NCI-H187 treated with DMSO at 0.1 percent for 48 hours (cell line): Measurements from ENCODE around the gene OR4F6.
"Not testable (repeated sequence)": the region's sequence is repeated elsewhere in the genome, so short reads cannot be mapped to it uniquely, and the experiment has no call there.

ENCODE experiments used
- DNase-seq: peaks from one replicate; lab custom pipeline; 2025; lab: John Stamatoyannopoulos, UW

OR4F6 gene

GRCh38 chr15:101803209-101803608 is at the start of gene OR4F6:
OR4F6 (plus strand) TSS chr15:101803509; CDS start chr15:101805720, 2,211 bp downstream.
- DNase-seq: no peak

- DNase-seq: not testable (repeated sequence)
Observed at GRCh38 chr15:101764669-101765339, 38.5 kb upstream of the OR4F6 start.

- not testable (repeated sequence) for DNase-seq
Observed at GRCh38 chr15:101765340-101765671, 38.0 kb upstream of the OR4F6 start.

GRCh38 chr15:101765772-101766456 is 37.4 kb upstream of the OR4F6 start:
- no peak for DNase-seq

GRCh38 chr15:101767083-101767640 is 36.1 kb upstream of the OR4F6 start:
- DNase-seq: not testable (repeated sequence)

GRCh38 chr15:101772921-101773320 is 30.4 kb upstream of the OR4F6 start:
- no peak for DNase-seq

GRCh38 chr15:101773496-101774100 is 29.7 kb upstream of the OR4F6 start:
- DNase-seq: no peak

GRCh38 chr15:101775136-101775535 is 28.2 kb upstream of the OR4F6 start:
- DNase-seq: no peak

- not testable (repeated sequence) for DNase-seq
Observed at GRCh38 chr15:101778576-101778975, 24.7 kb upstream of the OR4F6 start.

GRCh38 chr15:101780225-101780624 is 23.1 kb upstream of the OR4F6 start:
- not testable (repeated sequence) for DNase-seq

- no peak for DNase-seq
Observed at GRCh38 chr15:101781928-101782327, 21.4 kb upstream of the OR4F6 start.

GRCh38 chr15:101784644-101785043 is 18.7 kb upstream of the OR4F6 start:
- no peak for DNase-seq

- DNase-seq: not testable (repeated sequence)
Observed at GRCh38 chr15:101786422-101786821, 16.9 kb upstream of the OR4F6 start.

GRCh38 chr15:101788001-101788400 is 15.3 kb upstream of the OR4F6 start:
- not testable (repeated sequence) for DNase-seq

- not testable (repeated sequence) for DNase-seq
Observed at GRCh38 chr15:101788503-101789269, 14.6 kb upstream of the OR4F6 start.

GRCh38 chr15:101790748-101791147 is 12.6 kb upstream of the OR4F6 start:
- not testable (repeated sequence) for DNase-seq

- not testable (repeated sequence) for DNase-seq
Observed at GRCh38 chr15:101793981-101794380, 9.3 kb upstream of the OR4F6 start.

GRCh38 chr15:101795455-101795854 is 7.9 kb upstream of the OR4F6 start:
- no peak for DNase-seq

- no peak for DNase-seq
Observed at GRCh38 chr15:101799665-101800064, 3.6 kb upstream of the OR4F6 start.

- no peak for DNase-seq
Observed at GRCh38 chr15:101801048-101801447, 2.3 kb upstream of the OR4F6 start.

- no peak for DNase-seq
Observed at GRCh38 chr15:101803676-101804075, 367 bp downstream of the OR4F6 start.

- no peak for DNase-seq
Observed at GRCh38 chr15:101804375-101804774, 1.1 kb downstream of the OR4F6 start.
